Keratinocyte (primary cell): Measurements from ENCODE around the gene NR6A1. TPM values are rescaled to one million over a fixed set of nuclear protein-coding genes. Genes with fewer than 3 reads are reported as not detected.

ENCODE experiments used
- DNase-seq: peaks from one replicate; pipeline ENCODE4 v3.0.0-alpha.2; 2011; ENCODE audit warnings: low read depth, missing footprints, low spot score
- FAIRE-seq: peaks from 2 replicates; lab custom pipeline; 2011; peaks lifted over from hg19 to GRCh38; lab: Jason Lieb, UNC
- H2AFZ ChIP-seq: 2 replicates; pipeline ENCODE4 v1.6.0; 2012; ENCODE audit warnings: low read length, control low read depth, inconsistent platforms; ENCODE audit not compliant: control insufficient read depth
- H3K27ac ChIP-seq: 2 replicates; pipeline ENCODE4 v1.5.1; 2011; ENCODE audit warnings: low read length; ENCODE audit not compliant: control insufficient read depth, insufficient read depth
- H3K27me3 ChIP-seq: 3 replicates; pipeline ENCODE4 v1.6.0; 2011; ENCODE audit warnings: low read length; ENCODE audit not compliant: control insufficient read depth, insufficient read depth; ENCODE audit errors: extremely low read depth
- H3K36me3 ChIP-seq, 2 experiments: 2 replicates in 1 of 2; 3 replicates in 1 of 2; pipeline ENCODE4 v1.5.1; 2011; ENCODE audit warnings: low read length in 2 of 2, mild to moderate bottlenecking in 1 of 2; ENCODE audit not compliant: control insufficient read depth in 2 of 2, insufficient read depth in 2 of 2; ENCODE audit errors: extremely low read depth in 1 of 2
- H3K4me1 ChIP-seq: 3 replicates; pipeline ENCODE4 v1.5.1; 2011; ENCODE audit warnings: low read length; ENCODE audit not compliant: control insufficient read depth, insufficient read depth; ENCODE audit errors: extremely low read depth
- H3K4me2 ChIP-seq: 3 replicates; pipeline ENCODE4 v1.6.0; 2011; ENCODE audit warnings: low read depth, low read length; ENCODE audit not compliant: control insufficient read depth, insufficient read depth; ENCODE audit errors: extremely low read depth
- H3K4me3 ChIP-seq, 3 experiments: fragments of 200-600 bp in 1 of 3; sonication (generic) in 1 of 3; 2 replicates in 2 of 3; 3 replicates in 1 of 3; pipeline ENCODE4 v1.5.1; 2011 to 2016; ENCODE audit warnings: low read length in 3 of 3, mild to moderate bottlenecking in 3 of 3, control low read depth in 2 of 3, inconsistent platforms in 1 of 3, low read depth in 1 of 3, mixed read lengths in 1 of 3, mixed run types in 1 of 3, moderate library complexity in 1 of 3; ENCODE audit not compliant: control insufficient read depth in 2 of 3, insufficient read depth in 2 of 3; ENCODE audit errors: extremely low read depth in 1 of 3
- H3K79me2 ChIP-seq: 2 replicates; pipeline ENCODE4 v1.6.0; 2012; ENCODE audit warnings: low read length; ENCODE audit not compliant: control insufficient read depth, insufficient read depth
- H3K9ac ChIP-seq: 3 replicates; pipeline ENCODE4 v1.6.0; 2011; ENCODE audit warnings: low read length; ENCODE audit not compliant: control insufficient read depth, insufficient read depth; ENCODE audit errors: extremely low read depth
- H3K9me1 ChIP-seq: 3 replicates; pipeline ENCODE4 v1.6.0; 2011; ENCODE audit warnings: low read length; ENCODE audit not compliant: control insufficient read depth, insufficient read depth; ENCODE audit errors: extremely low read depth
- H3K9me3 ChIP-seq: 2 replicates; pipeline ENCODE4 v1.5.1; 2012; ENCODE audit warnings: low read depth, low read length; ENCODE audit not compliant: control insufficient read depth
- H4K20me1 ChIP-seq: 3 replicates; pipeline ENCODE4 v1.6.0; 2011; ENCODE audit warnings: low read length; ENCODE audit not compliant: control insufficient read depth, insufficient read depth; ENCODE audit errors: extremely low read depth
- EZH2 ChIP-seq: IDR thresholded peaks from one replicate; pipeline ENCODE4 v1.6.1; 2012; ENCODE audit warnings: inconsistent platforms, mild to moderate bottlenecking, low read length, moderate library complexity
- dilution Hi-C: fragments of 300-500 bp; cut with MboI; formaldehyde crosslinking; loops from one replicate; pipeline ENCODE4 v1.7.0; 2020; ENCODE audit warnings: low sequenced_read_pairs; ENCODE audit not compliant: extremely low pct_ligation_motif_present
- polyA plus RNA-seq, 5 experiments: library from polyadenylated mRNA; depleted of rRNA in 3 of 5; stranded (reverse) in 3 of 5; stranded (forward) in 1 of 5; unstranded in 1 of 5; fragments of >200 nt; gene quantifications; 1 replicate in 1 of 5; 2 replicates in 3 of 5; 3 replicates in 1 of 5; pipeline versions ENCODE4 v1.2.1 to v1.2.3, GENCODE V29; 2011 to 2012; ENCODE audit warnings: missing spikeins in 2 of 5, low read depth in 1 of 5, low replicate concordance in 1 of 5
- TF ChIP-seq, protein P1 (sequence below), 3 experiments: IDR thresholded peaks in 1 of 3; conservative IDR thresholded peaks in 1 of 3; optimal IDR thresholded peaks in 1 of 3; 2 replicates in 2 of 3; 3 replicates in 1 of 3; pipeline versions ENCODE3 to v1.5.1; 2011; ENCODE audit warnings: low read length in 3 of 3, mild to moderate bottlenecking in 3 of 3, moderate library complexity in 2 of 3, control low read depth in 1 of 3, inconsistent platforms in 1 of 3; ENCODE audit not compliant: insufficient read depth in 2 of 3; ENCODE audit errors: extremely low read depth in 1 of 3

NR6A1 gene
- polyA plus RNA-seq, 1 donor (not counting 4 experiments of a cell fraction or from before 2014, with no cell fraction given), result 1.8 TPM

DNA sequence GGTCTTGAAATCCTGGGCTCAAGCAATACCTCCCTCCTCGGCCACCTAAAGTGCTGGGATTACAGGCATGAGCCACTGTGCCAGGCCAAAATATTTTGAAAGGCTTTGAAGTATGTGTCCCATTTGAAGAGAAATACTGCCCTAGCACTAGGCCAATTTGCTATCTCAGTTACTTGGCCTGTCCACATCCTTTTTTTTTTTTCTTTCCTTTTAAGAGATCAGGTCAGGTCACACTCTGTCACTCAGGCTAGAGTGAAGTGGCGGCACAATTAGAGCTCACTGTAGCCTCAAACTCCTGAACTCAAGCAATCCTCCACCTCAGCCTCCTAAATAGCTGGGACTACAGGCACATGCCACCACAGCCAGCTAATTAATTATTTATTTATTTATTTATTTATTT lies 84.2 kb downstream of the NR6A1 start:
- no peaks in the 10 kb centered on the region for H3K9me1 ChIP-seq
- no peaks in the 10 kb centered on the region for H3K9me3 ChIP-seq
- no peaks in the 10 kb centered on the region for H4K20me1 ChIP-seq
- no peak overlapping the region for H3K9ac ChIP-seq
- no peak overlapping the region for H3K4me3 ChIP-seq
- H3K79me2 ChIP-seq, result no peaks in the 10 kb centered on the region
- no peaks in the 10 kb centered on the region for H3K4me1 ChIP-seq
- no peak overlapping the region for H3K4me2 ChIP-seq
- no peak overlapping the region for H2AFZ ChIP-seq
- DNase-seq (no peak), FAIRE-seq (no peak)
- H3K27ac ChIP-seq, result no peak overlapping the region
- H3K27me3 ChIP-seq, result no peaks in the 10 kb centered on the region
- dilution Hi-C loops, result no loop called here
- H3K36me3 ChIP-seq, result no peaks in the 10 kb centered on the region
- TF ChIP-seq, protein P1, sequence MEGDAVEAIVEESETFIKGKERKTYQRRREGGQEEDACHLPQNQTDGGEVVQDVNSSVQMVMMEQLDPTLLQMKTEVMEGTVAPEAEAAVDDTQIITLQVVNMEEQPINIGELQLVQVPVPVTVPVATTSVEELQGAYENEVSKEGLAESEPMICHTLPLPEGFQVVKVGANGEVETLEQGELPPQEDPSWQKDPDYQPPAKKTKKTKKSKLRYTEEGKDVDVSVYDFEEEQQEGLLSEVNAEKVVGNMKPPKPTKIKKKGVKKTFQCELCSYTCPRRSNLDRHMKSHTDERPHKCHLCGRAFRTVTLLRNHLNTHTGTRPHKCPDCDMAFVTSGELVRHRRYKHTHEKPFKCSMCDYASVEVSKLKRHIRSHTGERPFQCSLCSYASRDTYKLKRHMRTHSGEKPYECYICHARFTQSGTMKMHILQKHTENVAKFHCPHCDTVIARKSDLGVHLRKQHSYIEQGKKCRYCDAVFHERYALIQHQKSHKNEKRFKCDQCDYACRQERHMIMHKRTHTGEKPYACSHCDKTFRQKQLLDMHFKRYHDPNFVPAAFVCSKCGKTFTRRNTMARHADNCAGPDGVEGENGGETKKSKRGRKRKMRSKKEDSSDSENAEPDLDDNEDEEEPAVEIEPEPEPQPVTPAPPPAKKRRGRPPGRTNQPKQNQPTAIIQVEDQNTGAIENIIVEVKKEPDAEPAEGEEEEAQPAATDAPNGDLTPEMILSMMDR (optimal IDR thresholded peaks at IDR 0.05 in 1 of 3, IDR thresholded peaks at IDR 0.05 in 1 of 3, conservative IDR thresholded peaks at IDR 0.05 in 1 of 3; ENCODE audit: extremely low read depth in 1 of 3, insufficient read depth in 2 of 3, low read length in 3 of 3), result no peak
- TF ChIP-seq EZH2, result no peak

DNA sequence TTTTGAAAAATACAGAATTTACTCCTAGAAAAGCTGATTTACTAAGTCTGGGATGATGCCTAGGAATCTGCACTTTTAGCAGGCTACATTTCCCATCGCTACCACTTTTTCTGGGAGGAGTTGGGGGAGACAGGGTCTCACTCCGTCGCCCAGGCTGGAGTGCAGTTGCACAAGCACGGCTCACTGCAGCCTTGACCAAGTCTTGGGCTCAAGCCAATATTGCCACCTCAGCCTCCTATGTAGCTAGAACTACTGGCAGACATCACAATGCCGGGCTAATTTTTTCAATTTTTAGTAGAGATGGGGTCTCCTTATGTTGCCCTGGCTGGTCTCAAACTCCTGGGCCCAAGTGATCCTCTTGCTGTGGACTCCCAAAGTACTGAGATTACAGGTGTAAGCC lies 85.9 kb downstream of the NR6A1 start:
- H3K9ac ChIP-seq, result no peak overlapping the region
- H3K9me1 ChIP-seq, result no peaks in the 10 kb centered on the region
- no peak overlapping the region for H2AFZ ChIP-seq
- H3K4me3 ChIP-seq, result no peak overlapping the region
- FAIRE-seq (no peak), DNase-seq (no peak)
- H3K4me2 ChIP-seq, result no peak overlapping the region
- no peaks in the 10 kb centered on the region for H4K20me1 ChIP-seq
- H3K27me3 ChIP-seq, result no peaks in the 10 kb centered on the region
- H3K79me2 ChIP-seq, result no peaks in the 10 kb centered on the region
- no peaks in the 10 kb centered on the region for H3K4me1 ChIP-seq
- dilution Hi-C loops, result no loop called here
- no peak overlapping the region for H3K27ac ChIP-seq
- H3K9me3 ChIP-seq, result no peaks in the 10 kb centered on the region
- peaks cover 0 to 3% of the 10 kb centered on the region in 2 experiments for H3K36me3 ChIP-seq
- TF ChIP-seq EZH2, result no peak
- TF ChIP-seq, protein P1 (optimal IDR thresholded peaks at IDR 0.05 in 1 of 3, IDR thresholded peaks at IDR 0.05 in 1 of 3, conservative IDR thresholded peaks at IDR 0.05 in 1 of 3; ENCODE audit: extremely low read depth in 1 of 3, insufficient read depth in 2 of 3, low read length in 3 of 3), result no peak
